A673 (cell line): Measurements from ENCODE around the gene CCDC197. TPM values are rescaled to one million over a fixed set of nuclear protein-coding genes. Genes with fewer than 3 reads are reported as not detected.

Experiments
- BruUV-seq: library from RNA; stranded (reverse); fragments of 400-500 nt; replicated peaks from 2 replicates; lab custom pipeline; 2021; lab: Mats Ljungman, UMichigan
- CTCF ChIA-PET: fragments of 300-600 bp; sonication (Branson Sonifier 250); formaldehyde crosslinking; loops from one replicate; lab custom pipeline; 2022; ENCODE audit warnings: antibody characterized with exemption; lab: Charles Lee
- POLR2A ChIA-PET: fragments of 300-600 bp; sonication (Branson Sonifier 250); formaldehyde crosslinking; loops from one replicate; lab custom pipeline; 2022; ENCODE audit warnings: antibody characterized with exemption; ENCODE audit not compliant: low non-redundant PET; lab: Charles Lee
- DNase-seq: peaks from one replicate; pipeline ENCODE4 v3.0.0-alpha.2; 2015; ENCODE audit warnings: low spot score
- H3K27ac ChIP-seq: fragments of 200-600 bp; sonication (generic); 2 replicates; pipeline ENCODE4 v1.5.1; 2016; ENCODE audit warnings: mixed run types, low read depth, mild to moderate bottlenecking, mixed read lengths, antibody characterized with exemption, low read length; ENCODE audit not compliant: poor library complexity, severe bottlenecking
- H3K27me3 ChIP-seq: fragments of 200-600 bp; sonication (generic); replicated peaks from 2 replicates; pipeline ENCODE4 v1.6.1; 2017; ENCODE audit warnings: mixed run types, low read depth, mild to moderate bottlenecking, mixed read lengths, antibody characterized with exemption, low read length; ENCODE audit not compliant: insufficient read depth, poor library complexity
- H3K36me3 ChIP-seq: fragments of 200-600 bp; sonication (generic); 2 replicates; pipeline ENCODE4 v1.6.1; 2016; ENCODE audit warnings: mixed run types, mild to moderate bottlenecking, mixed read lengths, antibody characterized with exemption, low read length; ENCODE audit not compliant: insufficient read depth, poor library complexity, severe bottlenecking
- H3K4me1 ChIP-seq: fragments of 200-600 bp; sonication (generic); 2 replicates; pipeline ENCODE4 v1.6.1; 2017; ENCODE audit warnings: mixed run types, mild to moderate bottlenecking, mixed read lengths, antibody characterized with exemption, low read length; ENCODE audit not compliant: insufficient read depth, poor library complexity, severe bottlenecking
- H3K4me3 ChIP-seq: fragments of 200-600 bp; sonication (generic); 2 replicates; pipeline ENCODE4 v1.5.1; 2016; ENCODE audit warnings: low read depth, mixed run types, mild to moderate bottlenecking, mixed read lengths, low read length; ENCODE audit not compliant: poor library complexity, severe bottlenecking
- H3K9me3 ChIP-seq: fragments of 200-600 bp; sonication (generic); 2 replicates; pipeline ENCODE4 v1.6.1; 2016; ENCODE audit warnings: mixed run types, low read depth, mild to moderate bottlenecking, mixed read lengths, antibody characterized with exemption, low read length; ENCODE audit not compliant: poor library complexity, severe bottlenecking
- CTCF ChIP-seq: fragments of 300-800, 200-600 bp; sonication (generic); conservative IDR thresholded peaks from 2 replicates; pipeline ENCODE4 v1.5.1; 2017; ENCODE audit warnings: low read depth, mild to moderate bottlenecking, antibody characterized with exemption, low read length, moderate library complexity, mixed read lengths
- EZH2 ChIP-seq: fragments of 200-600 bp; sonication (generic); IDR thresholded peaks from 2 replicates; pipeline ENCODE4 v1.6.1; 2017; ENCODE audit warnings: borderline replicate concordance, low read depth, mild to moderate bottlenecking, mixed read lengths, antibody characterized with exemption, low read length; ENCODE audit not compliant: poor library complexity, severe bottlenecking
- intact Hi-C: fragments of 100-400 bp; cut with micrococcal nuclease; formaldehyde crosslinking; loops from one replicate; pipeline ENCODE4 v1.10.0; 2022; ENCODE audit not compliant: unreplicated experiment
- total RNA-seq: library from RNA; stranded (reverse); gene quantifications from 2 replicates; pipeline ENCODE4 v1.2.3, GENCODE V29; 2021

The CCDC197 gene
- total RNA-seq, 1 experiment from 2014 or later: not detected

DNA sequence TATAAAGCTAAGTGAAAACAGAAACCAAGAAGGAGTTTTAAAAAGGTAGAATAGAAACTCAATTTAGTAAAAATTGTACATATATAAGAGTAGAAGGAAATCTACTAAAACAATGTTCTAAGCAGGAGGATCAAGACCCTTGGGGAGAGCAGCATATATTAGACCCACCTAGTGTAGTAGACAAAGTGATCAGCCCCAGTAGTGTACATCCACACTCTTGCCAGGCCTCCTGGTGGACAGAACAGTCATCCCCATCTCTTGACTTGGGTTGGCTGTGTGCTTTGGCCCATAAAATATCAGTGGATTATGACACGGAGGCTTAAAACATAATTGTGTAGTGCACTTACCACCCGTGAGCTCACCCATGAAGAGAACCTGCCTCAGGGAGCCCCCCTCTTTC, 18.1 kb downstream of the CCDC197 start:
- Histone ChIP-seq H3K27ac (no peak overlapping the region), H3K9me3 (no peaks in the 10 kb centered on the region), H3K27me3 (no peaks in the 10 kb centered on the region), H3K4me3 (no peak overlapping the region), H3K36me3 (no peaks in the 10 kb centered on the region), H3K4me1 (no peaks in the 10 kb centered on the region)
- no TSS peak for BruUV-seq
- TF ChIP-seq EZH2: no peak
- no peak for TF ChIP-seq CTCF
- DNase-seq: no peak
- intact Hi-C loops: no loop called here
- CTCF ChIA-PET: no interaction called here
- POLR2A ChIA-PET: no interaction called here

DNA sequence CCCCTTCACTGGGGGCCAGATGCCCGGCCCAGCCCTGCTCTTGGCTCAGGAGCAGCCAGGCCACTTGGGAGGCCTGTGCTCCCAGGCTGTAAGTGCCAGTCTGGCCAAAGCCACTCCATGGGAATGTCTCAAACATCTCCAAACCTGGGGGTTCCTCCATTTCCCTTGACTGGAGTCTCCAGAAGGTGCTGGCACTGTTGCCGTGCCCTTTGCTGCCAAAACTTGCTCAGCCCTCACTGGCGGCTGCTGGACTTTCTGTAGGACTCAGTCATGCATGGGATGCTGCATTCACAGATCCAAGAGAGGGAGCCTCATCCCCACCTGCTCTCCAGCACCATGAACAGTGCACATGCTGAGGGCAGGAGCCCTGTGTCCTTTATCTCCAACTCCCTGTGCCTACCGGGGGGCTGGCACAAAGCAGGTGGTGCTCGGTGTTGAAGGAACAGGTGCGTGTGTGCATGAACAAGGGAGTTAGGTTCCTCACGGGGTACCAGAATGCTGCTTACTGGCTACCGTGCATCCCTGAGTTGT, 19.4 kb downstream of the CCDC197 start:
- no peaks in the 10 kb centered on the region for H3K27me3 ChIP-seq
- no TSS peak for BruUV-seq
- CTCF ChIA-PET: no interaction called here

DNA sequence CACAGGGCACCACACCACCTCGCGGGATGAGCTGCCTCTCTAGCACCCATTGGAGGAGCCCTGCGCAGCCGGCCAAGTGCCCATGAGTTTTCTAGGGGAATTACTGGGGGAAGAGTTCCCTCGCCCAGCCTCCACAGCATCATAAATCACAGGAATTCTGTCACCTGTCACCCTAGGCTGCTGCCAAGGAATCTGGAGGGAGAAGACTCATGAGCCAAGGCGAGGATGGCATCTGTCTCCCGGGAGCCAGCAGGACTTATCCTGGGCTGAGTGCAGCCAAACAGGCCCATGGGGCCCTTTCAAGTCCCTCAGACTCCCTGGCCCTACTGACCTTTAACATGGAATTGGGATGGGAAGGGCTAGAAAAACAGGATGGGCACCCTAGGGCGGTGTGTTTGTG, 21.2 kb downstream of the CCDC197 start:
- CTCF ChIA-PET: no interaction called here
- BruUV-seq: no TSS peak
- no peak overlapping the region for H3K4me3 ChIP-seq
- H3K27ac ChIP-seq: no peak overlapping the region
- no peaks in the 10 kb centered on the region for H3K9me3 ChIP-seq
- TF ChIP-seq CTCF (no peak), EZH2 (no peak)
- intact Hi-C loops: no loop called here
- no peaks in the 10 kb centered on the region for H3K36me3 ChIP-seq
- POLR2A ChIA-PET: no interaction called here
- no peaks in the 10 kb centered on the region for H3K4me1 ChIP-seq
- DNase-seq: no peak
- H3K27me3 ChIP-seq: no peaks in the 10 kb centered on the region

More for the DNA sequence above, 19.4 kb downstream of the CCDC197 start:
- H3K4me3 ChIP-seq: no peak overlapping the region
- intact Hi-C loops: no loop called here
- no peak for DNase-seq
- no peaks in the 10 kb centered on the region for H3K36me3 ChIP-seq
- H3K9me3 ChIP-seq: no peaks in the 10 kb centered on the region
- H3K27ac ChIP-seq: no peak overlapping the region
- POLR2A ChIA-PET: no interaction called here
- no peaks in the 10 kb centered on the region for H3K4me1 ChIP-seq
- TF ChIP-seq CTCF (no peak), EZH2 (no peak)
